Stimulated activated naive CD8-positive, alpha-beta T cell treated with anti-CD3 and anti-CD28 coated beads, Interleukin-15, amount 100 ng/mL, for 72 hours (primary cell): ENCODE results near the gene FARS2.
A peak's percentile ranks its signal among the peaks of the same experiment; 100 is the strongest.

Experiments
- ATAC-seq: fragments of 150-1000 bp; cut with Tn5 transposase; 2 replicates; pipeline ENCODE4 v1.10.0; 2021; ENCODE audit warnings: mild to moderate bottlenecking, moderate library complexity
- DNase-seq, 2 donors: peaks; one replicate each; pipeline ENCODE4 v3.0.0; 2021 to 2022
- H3K27ac Mint-ChIP-seq, 2 donors: one replicate each; pipeline ENCODE4 v1.8.0; 2022; ENCODE audit warnings: mild to moderate bottlenecking in 2 of 2, mixed read lengths in 2 of 2, moderate library complexity in 2 of 2
- H3K27me3 Mint-ChIP-seq: one replicate; pipeline ENCODE4 v1.8.0; 2022; ENCODE audit warnings: mixed read lengths
- H3K4me1 Mint-ChIP-seq: one replicate; pipeline ENCODE4 v1.8.0; 2022; ENCODE audit warnings: mild to moderate bottlenecking, mixed read lengths
- H3K4me3 Mint-ChIP-seq, 2 donors: one replicate each; pipeline ENCODE4 v1.8.0; 2022; ENCODE audit warnings: mild to moderate bottlenecking in 2 of 2, mixed read lengths in 2 of 2, moderate library complexity in 1 of 2
- H3K9me3 Mint-ChIP-seq, 2 donors: one replicate each; pipeline ENCODE4 v1.8.0; 2022; ENCODE audit warnings: mixed read lengths in 2 of 2

Gene FARS2

DNA sequence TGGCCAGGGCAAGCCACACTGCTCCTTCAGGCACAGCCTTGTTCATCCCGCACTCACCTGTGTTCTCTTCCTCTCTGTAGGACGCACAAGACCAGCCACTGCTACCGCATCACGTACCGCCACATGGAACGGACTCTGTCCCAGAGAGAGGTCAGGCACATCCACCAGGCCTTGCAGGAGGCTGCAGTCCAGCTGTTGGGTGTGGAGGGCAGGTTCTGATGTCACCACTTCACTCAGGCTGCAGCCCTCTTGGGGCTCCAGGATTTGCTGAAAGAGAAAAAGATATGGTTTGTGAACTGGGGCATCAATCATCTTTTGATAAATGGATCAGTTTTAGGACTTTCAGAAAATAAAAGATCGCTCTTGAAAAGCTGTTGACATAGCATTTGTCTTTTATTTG is 509.9 kb downstream of the FARS2 start:
- Mint-ChIP-seq H3K4me1 (peaks cover 9% of the 10 kb centered on the region), H3K27me3 (no peaks in the 10 kb centered on the region), H3K27ac (no peak overlapping the region), H3K4me3 (no peak overlapping the region), H3K9me3 (peaks cover 0 to 7% of the 10 kb centered on the region in 2 donors)
- no peak for DNase-seq
- no peak for ATAC-seq

DNA sequence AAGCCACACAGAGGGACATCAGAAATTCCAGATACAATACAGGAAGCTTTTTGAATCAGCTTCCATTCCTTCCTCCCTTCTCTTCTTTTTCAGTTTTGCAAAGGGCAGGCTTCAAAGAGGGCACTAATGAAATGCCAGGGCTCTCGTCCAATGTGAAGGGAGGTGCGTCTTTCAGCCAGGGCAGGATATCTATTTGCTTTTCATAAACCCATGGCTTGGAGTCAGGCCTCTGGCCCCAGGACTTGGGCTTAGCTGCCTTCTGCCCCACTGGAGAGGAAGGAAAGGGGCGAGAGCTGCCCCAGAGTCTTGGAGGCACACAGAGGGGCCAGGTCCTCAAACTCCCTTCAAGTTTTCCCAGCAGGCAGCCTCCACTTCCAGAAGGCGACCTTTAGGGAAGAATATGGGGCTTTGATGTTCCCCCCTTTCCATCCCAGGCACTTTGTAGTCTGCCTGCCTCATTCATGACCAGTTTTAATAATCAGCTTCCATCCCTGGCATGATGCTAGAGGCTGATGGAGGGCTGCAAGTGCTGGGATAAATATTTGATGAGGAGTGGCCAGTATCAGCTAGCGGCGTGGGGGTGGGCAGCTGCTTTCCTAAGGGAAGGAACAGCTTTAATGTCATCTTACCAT is 510.6 kb downstream of the FARS2 start:
- Mint-ChIP-seq H3K27me3 (no peaks in the 10 kb centered on the region), H3K9me3 (peaks cover 0 to 7% of the 10 kb centered on the region in 2 donors), H3K4me3 (no peak overlapping the region), H3K27ac (no peak overlapping the region), H3K4me1 (peaks cover 9% of the 10 kb centered on the region)
- ATAC-seq (no peak), DNase-seq (no peak)

DNA sequence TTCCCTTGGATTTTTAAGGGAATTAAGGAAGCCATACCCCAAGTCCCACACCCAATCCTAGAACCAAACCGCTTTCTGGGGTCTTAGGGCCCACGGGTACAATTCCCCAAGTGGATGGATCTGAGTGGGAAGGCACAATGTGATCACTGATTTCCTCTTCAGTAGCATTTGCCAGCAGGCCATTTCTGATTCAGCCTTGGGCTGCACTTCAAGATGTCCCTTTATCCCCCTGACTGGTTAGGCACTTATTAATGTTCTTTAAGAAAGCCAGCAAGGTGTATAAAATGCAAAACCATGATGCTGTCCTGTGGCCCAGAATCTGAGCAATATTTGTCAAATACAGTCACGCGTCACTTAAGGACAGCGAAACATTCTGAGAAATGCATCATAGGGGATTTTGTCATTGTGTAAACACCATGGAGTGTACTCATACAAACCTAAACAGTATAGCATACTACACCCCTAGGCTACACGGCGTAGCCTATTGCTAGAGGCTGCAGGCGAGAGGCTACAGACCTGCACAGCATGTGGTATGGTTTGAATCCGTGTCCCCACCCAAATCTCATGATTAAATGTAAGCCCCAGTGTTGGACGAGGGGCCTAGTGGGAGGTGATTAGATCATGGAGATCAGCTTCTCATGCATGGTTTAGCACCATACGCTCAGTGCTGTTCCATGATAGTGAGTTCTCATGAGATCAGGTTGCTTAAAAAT is 511.3 kb downstream of the FARS2 start:
- no peak for ATAC-seq
- H3K4me3 Mint-ChIP-seq = no peak overlapping the region
- no peak overlapping the region for H3K27ac Mint-ChIP-seq
- H3K27me3 Mint-ChIP-seq = no peaks in the 10 kb centered on the region
- peaks cover 9% of the 10 kb centered on the region for H3K4me1 Mint-ChIP-seq
- no peak for DNase-seq
- peaks cover 0 to 7% of the 10 kb centered on the region in 2 donors for H3K9me3 Mint-ChIP-seq

DNA sequence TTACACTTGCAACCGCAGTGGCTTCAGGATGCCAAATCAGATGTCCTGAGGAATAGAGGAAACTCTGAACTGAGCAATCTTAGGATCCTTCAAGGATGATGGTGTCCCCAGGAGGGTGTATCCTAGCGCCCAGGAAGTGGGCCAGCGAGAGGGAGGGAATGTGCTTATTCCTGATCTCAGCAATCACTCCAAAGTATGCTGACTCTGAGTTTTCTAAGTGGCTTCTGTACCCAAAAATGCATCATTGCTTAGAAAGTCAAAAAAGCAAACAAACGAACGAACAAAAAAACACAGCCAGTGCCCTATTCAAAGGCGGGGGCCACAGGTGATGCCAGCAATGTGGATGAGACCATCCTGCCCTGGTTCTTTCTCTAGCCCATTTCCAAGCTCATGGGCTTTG is 514.8 kb downstream of the FARS2 start:
- Mint-ChIP-seq H3K9me3 (no peaks in the 10 kb centered on the region), H3K4me3 (no peak overlapping the region)
- no peak for DNase-seq

DNA sequence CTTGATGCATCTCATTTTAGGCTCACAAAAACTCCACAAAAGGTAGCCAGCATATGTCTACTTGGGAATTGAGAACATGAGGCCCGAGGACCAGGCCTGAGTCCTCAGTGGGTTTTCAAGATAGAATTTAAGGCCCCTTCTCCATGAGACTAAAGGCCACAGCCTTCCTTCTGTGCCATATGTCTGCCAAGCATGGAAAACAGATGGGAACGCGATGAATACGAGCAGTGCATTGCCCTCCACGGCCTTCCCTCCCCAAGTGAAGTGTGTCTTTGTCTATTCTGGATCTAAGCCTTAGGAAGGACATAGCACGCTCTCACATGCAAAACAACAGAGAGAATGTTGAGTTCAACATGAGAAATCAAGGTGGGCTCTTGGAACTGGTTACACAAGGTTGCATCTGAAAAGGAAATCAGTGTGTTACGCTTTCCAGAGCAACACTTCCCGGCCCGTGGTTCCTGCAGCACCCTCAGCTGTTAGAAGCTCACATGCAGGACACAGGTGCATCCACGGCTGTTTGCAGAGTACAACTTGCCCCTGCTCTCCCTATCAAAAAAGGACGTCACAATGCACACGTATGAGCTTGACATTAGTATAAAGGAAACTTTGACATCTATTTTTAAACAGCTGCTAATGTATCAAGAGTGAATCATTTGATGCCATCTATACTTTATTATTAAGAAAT is 515.5 kb downstream of the FARS2 start:
- Mint-ChIP-seq H3K4me1 (no peaks in the 10 kb centered on the region), H3K27me3 (no peaks in the 10 kb centered on the region), H3K27ac (no peak overlapping the region), H3K4me3 (no peak overlapping the region), H3K9me3 (no peaks in the 10 kb centered on the region)
- DNase-seq = no peak
- ATAC-seq = no peak

More for the DNA sequence above, 514.8 kb downstream of the FARS2 start:
- Mint-ChIP-seq H3K27ac (no peak overlapping the region), H3K4me1 (no peaks in the 10 kb centered on the region), H3K27me3 (no peaks in the 10 kb centered on the region)
- ATAC-seq = no peak

DNA sequence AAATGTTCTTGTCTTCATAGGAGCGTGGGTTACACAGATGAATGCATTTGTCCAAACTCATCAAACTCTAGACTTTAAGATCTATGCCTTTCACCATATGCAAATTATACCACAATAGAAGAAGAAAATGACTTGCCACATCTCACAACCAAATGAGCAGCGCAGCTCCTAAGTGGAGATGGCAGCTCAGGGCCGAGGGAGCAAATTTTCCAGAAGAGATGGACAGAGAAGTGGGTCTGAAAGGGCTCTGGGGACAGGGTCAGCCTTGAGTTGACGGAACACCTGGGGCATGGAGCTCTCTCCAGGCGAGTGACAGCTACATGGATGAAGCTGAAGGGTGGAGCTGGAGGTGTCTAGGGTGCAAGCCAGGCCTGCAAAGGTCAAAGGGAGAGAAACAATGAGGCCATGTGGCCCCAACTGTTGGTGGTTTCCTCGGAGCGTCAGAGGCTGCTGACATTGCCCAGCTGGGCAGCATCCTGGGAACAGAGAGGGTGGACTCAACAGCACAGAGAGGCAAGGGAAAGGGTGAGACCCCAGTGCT is 517.1 kb downstream of the FARS2 start:
- no peak for ATAC-seq
- Mint-ChIP-seq H3K4me3 (no peak overlapping the region), H3K27ac (peak overlapping the region in 1 of 2 donors; percentile 15), H3K9me3 (no peaks in the 10 kb centered on the region), H3K4me1 (no peaks in the 10 kb centered on the region), H3K27me3 (no peaks in the 10 kb centered on the region)
- no peak for DNase-seq

DNA sequence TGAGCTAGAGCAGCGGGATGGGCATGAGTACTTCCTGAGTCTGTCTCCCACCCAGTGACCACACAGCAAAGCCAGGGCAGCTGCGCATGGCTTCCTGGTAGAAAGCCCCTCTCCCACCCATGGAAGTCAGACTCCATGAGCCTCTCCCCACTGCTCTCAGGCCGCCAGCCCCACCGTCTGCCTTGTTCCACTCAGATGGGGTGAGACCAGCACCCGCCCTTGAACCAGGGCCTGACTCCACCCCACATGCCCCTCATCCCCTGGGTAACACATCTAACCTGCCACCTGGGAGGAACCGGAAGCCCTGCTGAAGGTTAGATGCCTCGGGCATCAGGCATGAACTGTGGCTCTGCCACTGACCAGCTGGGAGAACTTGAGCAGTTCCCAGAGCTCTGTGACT is 517.6 kb downstream of the FARS2 start:
- no peak overlapping the region for H3K4me3 Mint-ChIP-seq
- no peaks in the 10 kb centered on the region for H3K27me3 Mint-ChIP-seq
- no peaks in the 10 kb centered on the region for H3K9me3 Mint-ChIP-seq
- ATAC-seq (no peak), DNase-seq (no peak)
- H3K4me1 Mint-ChIP-seq = no peaks in the 10 kb centered on the region
- no peak overlapping the region for H3K27ac Mint-ChIP-seq

DNA sequence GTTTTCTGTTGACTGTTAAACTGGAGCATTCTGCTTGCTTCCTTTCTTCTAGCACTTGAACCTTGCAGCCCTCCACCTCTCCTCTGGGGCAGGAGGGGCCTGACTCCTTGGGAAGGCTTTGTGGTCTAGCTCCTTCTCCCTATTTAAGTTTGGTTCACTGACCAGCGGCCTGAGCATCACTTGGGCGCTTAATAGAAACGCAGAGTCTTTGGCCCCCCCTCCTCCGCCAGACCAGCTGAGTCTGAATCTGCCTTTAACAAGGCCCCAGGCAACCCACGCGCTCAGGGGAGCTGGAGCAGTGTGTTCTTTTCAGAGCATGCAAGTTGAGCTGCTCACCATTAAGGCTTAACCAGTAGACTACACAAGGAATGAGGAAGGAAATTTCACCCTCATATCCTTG is 519.7 kb downstream of the FARS2 start:
- DNase-seq = no peak

DNA sequence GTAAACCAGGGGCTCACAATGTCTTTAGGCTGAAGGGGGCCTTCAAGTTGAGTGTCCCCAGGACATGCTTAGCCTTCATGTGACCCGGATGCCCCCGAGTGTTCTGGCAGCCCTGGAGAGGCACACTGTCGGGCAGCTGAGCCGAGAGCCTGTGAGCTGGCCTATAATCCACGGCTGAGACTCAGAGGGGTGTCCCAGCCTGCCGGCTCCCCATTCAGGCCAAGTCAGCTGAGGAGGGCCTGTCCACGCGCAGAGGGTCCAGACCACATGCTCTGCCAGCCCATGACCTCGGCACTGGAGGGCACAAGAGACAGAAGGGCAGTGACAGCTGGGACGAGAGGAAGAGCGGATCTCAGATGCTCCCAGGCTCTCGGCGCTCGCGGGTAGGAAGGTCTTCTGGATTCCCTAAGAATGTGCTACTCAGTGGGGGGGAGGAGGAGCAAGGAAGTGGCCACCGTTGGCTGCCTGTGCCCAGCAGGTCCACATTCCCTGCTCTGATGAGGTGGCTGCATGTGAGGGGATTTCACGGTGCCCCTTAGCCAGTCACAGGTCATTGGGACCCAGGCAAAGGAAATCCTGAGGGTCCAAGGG is 520.7 kb downstream of the FARS2 start:
- peaks cover 11% of the 10 kb centered on the region for H3K4me1 Mint-ChIP-seq
- H3K27me3 Mint-ChIP-seq = no peaks in the 10 kb centered on the region
- H3K9me3 Mint-ChIP-seq = no peaks in the 10 kb centered on the region
- H3K27ac Mint-ChIP-seq = no peak overlapping the region
- DNase-seq (no peak), ATAC-seq (no peak)
- no peak overlapping the region for H3K4me3 Mint-ChIP-seq

More for the DNA sequence above, 519.7 kb downstream of the FARS2 start:
- Mint-ChIP-seq H3K27me3 (no peaks in the 10 kb centered on the region), H3K4me3 (no peak overlapping the region), H3K27ac (peak overlapping the region in 1 of 2 donors; percentile 9), H3K9me3 (no peaks in the 10 kb centered on the region), H3K4me1 (peaks cover under 1% of the 10 kb centered on the region)
- no peak for ATAC-seq

DNA sequence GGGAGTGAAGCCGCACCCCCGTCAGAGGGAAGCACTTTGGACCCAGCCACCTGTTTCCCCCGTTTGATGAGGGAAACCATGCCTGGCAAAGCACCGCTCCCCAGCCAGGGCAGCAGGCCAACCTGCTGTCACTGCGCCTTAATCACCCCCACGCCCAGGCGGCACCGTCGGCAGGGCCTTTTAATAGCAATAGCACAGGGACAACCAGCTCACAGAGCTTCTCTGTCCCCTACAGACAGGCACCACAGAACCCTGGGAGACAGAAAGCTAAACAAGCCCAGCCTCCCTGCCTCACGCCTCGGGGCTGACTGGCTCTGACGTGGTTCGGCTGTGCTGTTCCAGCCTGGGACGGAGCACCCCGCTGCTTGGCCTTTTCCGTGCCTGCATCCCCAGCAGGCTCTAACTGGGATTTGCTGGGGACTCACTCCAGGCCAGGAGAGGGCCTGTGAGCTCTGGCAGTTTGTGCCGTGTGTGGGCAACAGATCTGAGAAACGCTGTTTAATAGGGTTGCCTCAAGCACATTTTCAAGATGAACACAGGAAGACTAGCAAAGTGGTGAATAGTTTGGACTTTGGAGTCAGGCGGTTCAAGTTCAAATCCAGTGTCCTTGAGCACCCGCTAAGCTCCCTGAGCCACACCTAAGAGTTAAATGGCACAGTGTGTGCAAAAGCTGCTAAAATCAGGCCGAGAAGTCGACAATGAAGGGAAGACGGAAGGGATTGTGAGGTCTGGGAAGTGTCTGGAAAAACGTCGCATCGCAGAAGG is 521.7 kb downstream of the FARS2 start:
- Mint-ChIP-seq H3K4me3 (no peak overlapping the region), H3K27me3 (no peaks in the 10 kb centered on the region), H3K4me1 (peaks cover 20% of the 10 kb centered on the region), H3K27ac (no peak overlapping the region), H3K9me3 (no peaks in the 10 kb centered on the region)
- DNase-seq (no peak), ATAC-seq (no peak)

DNA sequence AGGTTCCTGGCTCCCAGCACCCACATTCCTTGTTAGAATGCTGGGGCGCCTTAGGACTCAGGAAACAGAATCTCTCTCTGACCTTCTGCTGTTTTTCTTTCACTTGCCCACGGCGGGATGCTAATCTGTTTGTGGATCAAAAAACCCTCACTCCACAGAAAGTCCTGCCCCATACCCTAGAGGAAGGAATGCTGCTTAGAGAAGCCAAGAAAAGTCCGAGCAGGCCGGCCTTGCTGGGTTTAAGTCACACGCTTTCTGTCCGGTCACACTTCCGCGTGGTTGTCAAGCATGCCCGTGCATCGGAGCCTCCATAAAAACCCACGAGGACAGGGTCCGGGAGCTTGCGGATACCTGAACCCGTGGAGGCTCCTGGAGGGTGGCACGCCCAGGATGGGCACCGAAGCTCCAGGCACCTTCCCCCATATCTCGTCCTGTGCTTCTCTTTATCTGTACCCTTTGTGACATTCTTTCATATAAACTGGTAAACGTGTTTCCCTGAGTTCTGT is 522.3 kb downstream of the FARS2 start:
- Mint-ChIP-seq H3K27me3 (no peaks in the 10 kb centered on the region), H3K27ac (peak overlapping the region in 1 of 2 donors; percentile 23), H3K4me3 (no peak overlapping the region), H3K9me3 (no peaks in the 10 kb centered on the region), H3K4me1 (peaks cover 25% of the 10 kb centered on the region)
- ATAC-seq (no peak), DNase-seq (no peak)

DNA sequence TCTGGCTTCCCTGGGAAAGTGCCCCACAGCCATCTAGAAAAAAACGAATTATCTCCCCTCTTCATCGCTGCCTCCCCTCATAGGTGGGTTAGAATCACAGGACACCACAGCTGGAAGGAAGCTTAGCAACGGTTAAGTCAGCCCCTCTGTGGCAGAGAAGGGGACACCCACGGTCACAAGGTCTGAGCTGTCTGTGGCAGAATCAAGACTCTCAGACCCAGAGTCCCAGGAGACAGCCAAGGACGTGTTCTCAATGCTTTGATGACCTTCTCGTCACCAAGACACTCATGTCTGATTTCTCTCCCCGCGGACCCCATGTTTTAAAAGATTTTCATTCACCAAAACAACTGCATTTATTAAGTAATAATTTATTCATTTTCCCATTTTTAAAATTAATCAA is 523.9 kb downstream of the FARS2 start:
- Mint-ChIP-seq H3K4me3 (no peak overlapping the region), H3K9me3 (no peaks in the 10 kb centered on the region), H3K27ac (no peak overlapping the region), H3K27me3 (no peaks in the 10 kb centered on the region), H3K4me1 (peaks cover 25% of the 10 kb centered on the region)
- no peak for DNase-seq
- ATAC-seq = no peak

DNA sequence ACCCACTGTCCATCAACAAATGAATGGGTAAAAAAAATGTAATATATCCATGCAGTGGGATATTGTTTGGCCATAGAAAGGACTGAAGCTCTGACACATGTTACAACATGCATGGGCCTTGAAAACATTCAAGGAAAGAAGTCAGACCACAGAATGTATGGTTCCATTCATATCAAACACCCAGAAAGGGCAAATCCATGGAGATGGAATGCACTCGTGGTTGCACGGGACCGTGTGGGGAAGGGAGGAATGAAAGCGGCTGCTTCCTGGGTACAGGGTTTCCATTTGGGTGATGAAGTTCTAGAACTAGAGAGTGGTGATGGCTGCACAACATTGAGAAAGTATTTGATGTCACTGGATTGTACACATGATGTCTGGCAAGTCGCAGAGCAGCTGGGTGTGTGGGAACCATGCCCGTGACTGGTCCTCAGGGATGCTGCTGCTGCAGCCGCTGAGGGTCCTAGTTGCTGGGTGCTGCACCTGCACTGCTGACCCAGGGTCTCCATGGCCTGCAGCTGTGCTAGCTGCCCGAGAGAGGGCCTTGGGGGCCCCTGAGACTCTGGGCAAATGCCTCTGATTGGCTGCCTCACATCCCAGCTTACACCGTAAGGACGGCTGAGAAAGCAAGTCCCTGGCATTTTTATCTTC is 525.1 kb downstream of the FARS2 start:
- Mint-ChIP-seq H3K27ac (no peak overlapping the region), H3K9me3 (no peaks in the 10 kb centered on the region), H3K4me1 (peaks cover 25% of the 10 kb centered on the region), H3K27me3 (no peaks in the 10 kb centered on the region), H3K4me3 (no peak overlapping the region)
- no peak for ATAC-seq
- no peak for DNase-seq

DNA sequence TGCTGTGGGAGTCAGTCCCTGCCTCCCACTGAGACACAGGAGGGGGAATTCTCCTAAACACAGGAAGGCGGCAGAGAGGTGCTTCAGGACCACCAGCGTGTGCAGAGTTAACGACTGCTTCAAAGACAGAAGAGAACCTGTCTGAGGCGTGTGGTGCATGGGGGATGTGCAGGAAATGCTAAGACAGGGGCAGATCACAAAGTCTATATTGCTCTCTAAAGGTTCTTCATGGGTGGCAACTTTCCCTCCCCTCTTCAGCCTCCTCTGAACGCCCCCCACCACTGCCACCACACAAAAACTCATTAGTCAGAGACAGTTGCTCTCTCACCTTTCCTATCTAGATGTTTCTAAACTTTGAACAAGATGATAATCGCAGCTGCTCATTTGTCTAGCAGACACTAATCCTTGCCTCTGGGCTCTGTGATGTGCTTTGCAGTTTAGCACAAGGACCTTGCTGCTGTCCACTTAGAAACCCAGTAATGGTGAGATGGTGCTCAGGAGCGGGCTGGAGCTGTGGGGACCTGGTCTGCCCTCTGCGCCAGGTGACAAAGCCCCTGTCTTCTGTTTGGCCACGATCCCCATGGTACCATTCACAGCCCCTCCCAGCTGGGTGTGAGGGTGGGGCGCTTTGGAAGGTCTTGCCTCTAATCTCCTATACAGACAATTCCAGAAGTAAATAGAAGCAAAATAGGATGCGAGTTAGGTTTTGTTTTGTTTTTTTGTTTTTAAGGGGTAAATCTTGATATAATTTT is 525.8 kb downstream of the FARS2 start:
- Mint-ChIP-seq H3K9me3 (no peaks in the 10 kb centered on the region), H3K27me3 (no peaks in the 10 kb centered on the region), H3K27ac (peak overlapping the region in 1 of 2 donors; percentile 31), H3K4me3 (no peak overlapping the region), H3K4me1 (peaks cover 25% of the 10 kb centered on the region)
- DNase-seq (no peak), ATAC-seq (peak; percentile 35)
